ENCODE results near the gene UBE2L5.

The UBE2L5 gene

GRCh38 chr13:30422054-30422839, at the start of gene UBE2L5:
TSS of gene UBE2L5 (plus strand) at chr13:30422493. CDS start at chr13:30427991, 5,498 bp downstream.
- DNase-seq = peak; percentile 22 to 50

- DNase-seq = no peak
Observed at GRCh38 chr13:30373727-30374126, 48.6 kb upstream of the UBE2L5 start.

- DNase-seq = peak in 1 of 2 experiments; percentile 26
Observed at GRCh38 chr13:30375265-30375835, 46.9 kb upstream of the UBE2L5 start.

- DNase-seq = no peak
Observed at GRCh38 chr13:30376426-30377311, 45.6 kb upstream of the UBE2L5 start.

- DNase-seq = no peak
Observed at GRCh38 chr13:30377312-30377685, 45.0 kb upstream of the UBE2L5 start.

- no peak for DNase-seq
Observed at GRCh38 chr13:30378191-30378590, 44.1 kb upstream of the UBE2L5 start.

- no peak for DNase-seq
Observed at GRCh38 chr13:30381049-30381448, 41.2 kb upstream of the UBE2L5 start.

GRCh38 chr13:30382836-30383525, 39.3 kb upstream of the UBE2L5 start:
- no peak for DNase-seq

GRCh38 chr13:30388406-30389283, 33.6 kb upstream of the UBE2L5 start:
- DNase-seq = no peak

- no peak for DNase-seq
Observed at GRCh38 chr13:30391956-30392680, 30.2 kb upstream of the UBE2L5 start.

GRCh38 chr13:30392681-30393045, 29.6 kb upstream of the UBE2L5 start:
- no peak for DNase-seq

GRCh38 chr13:30394751-30395191, 27.5 kb upstream of the UBE2L5 start:
- DNase-seq = no peak

- peak; percentile 43 to 79 for DNase-seq
Observed at GRCh38 chr13:30395192-30396158, 26.8 kb upstream of the UBE2L5 start.

- DNase-seq = no peak
Observed at GRCh38 chr13:30396434-30397075, 25.7 kb upstream of the UBE2L5 start.

- DNase-seq = no peak
Observed at GRCh38 chr13:30398601-30399072, 23.7 kb upstream of the UBE2L5 start.

- DNase-seq = no peak
Observed at GRCh38 chr13:30400376-30400775, 21.9 kb upstream of the UBE2L5 start.

GRCh38 chr13:30401347-30401746, 20.9 kb upstream of the UBE2L5 start:
- DNase-seq = no peak

GRCh38 chr13:30403456-30403855, 18.8 kb upstream of the UBE2L5 start:
- no peak for DNase-seq

- no peak for DNase-seq
Observed at GRCh38 chr13:30404207-30404606, 18.1 kb upstream of the UBE2L5 start.

All from NCI-H2081 (cell line).